ENCODE results near the gene TNIP1.

DNA sequence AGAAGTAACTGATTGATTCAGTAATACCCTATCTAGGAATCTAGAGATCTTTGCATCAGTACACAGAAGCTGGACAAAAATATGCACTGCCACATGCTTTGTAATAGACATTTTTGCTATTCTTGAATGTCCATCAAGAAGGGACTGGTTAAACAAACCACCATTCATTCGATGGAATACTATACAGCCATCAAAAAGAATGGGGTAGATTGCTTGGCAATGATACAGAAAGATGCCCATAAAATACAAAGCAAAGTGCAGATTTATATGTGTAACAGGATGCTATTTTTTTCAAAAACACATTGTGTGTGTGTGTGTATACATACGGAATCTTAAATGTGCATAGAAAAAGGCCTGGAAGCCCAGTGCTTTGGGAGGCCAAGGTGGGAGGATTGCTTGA is 7.6 kb downstream of the TNIP1 start:
- TF ChIP-seq, protein P1, sequence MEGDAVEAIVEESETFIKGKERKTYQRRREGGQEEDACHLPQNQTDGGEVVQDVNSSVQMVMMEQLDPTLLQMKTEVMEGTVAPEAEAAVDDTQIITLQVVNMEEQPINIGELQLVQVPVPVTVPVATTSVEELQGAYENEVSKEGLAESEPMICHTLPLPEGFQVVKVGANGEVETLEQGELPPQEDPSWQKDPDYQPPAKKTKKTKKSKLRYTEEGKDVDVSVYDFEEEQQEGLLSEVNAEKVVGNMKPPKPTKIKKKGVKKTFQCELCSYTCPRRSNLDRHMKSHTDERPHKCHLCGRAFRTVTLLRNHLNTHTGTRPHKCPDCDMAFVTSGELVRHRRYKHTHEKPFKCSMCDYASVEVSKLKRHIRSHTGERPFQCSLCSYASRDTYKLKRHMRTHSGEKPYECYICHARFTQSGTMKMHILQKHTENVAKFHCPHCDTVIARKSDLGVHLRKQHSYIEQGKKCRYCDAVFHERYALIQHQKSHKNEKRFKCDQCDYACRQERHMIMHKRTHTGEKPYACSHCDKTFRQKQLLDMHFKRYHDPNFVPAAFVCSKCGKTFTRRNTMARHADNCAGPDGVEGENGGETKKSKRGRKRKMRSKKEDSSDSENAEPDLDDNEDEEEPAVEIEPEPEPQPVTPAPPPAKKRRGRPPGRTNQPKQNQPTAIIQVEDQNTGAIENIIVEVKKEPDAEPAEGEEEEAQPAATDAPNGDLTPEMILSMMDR (IDR thresholded peaks at IDR 0.05), result no peak
- no peak for TF ChIP-seq POLR2A (IDR thresholded peaks at IDR 0.05)

Measured in adrenal gland (tissue), 5 donors.